SK-MEL-5 (cell line): Measurements from ENCODE around the gene AHDC1. TPM values are rescaled to one million over a fixed set of nuclear protein-coding genes. Genes with fewer than 3 reads are reported as not detected.
A peak's percentile ranks its signal among the peaks of the same experiment; 100 is the strongest.
"Not testable (repeated sequence)": the region's sequence is repeated elsewhere in the genome, so short reads cannot be mapped to it uniquely, and the experiment has no call there.

ENCODE experiments used
- DNase-seq: peaks from one replicate; pipeline ENCODE4 v3.0.0-alpha.2; 2016; ENCODE audit warnings: low read depth, low spot score
- in situ Hi-C: cut with HindIII; loops from 2 replicates; pipeline ENCODE4 v1.10.0; 2016; ENCODE audit warnings: low sequenced_read_pairs, high pct_unique_total_duplicates, low pct_unique_long_range_greater_than_20kb
- total RNA-seq: library from RNA; depleted of rRNA; stranded (reverse); fragments of >200 nt; shearing (Covaris generic); gene quantifications from 2 replicates; pipeline ENCODE4 v1.2.3, GENCODE V29; 2014

Gene AHDC1
- total RNA-seq, 1 experiment from 2014 or later, result 4.4 TPM

GRCh38 chr1:27504588-27505419 lies 99.1 kb downstream of the AHDC1 start:
- DNase-seq, result no peak
- in situ Hi-C loops, result no loop called here

GRCh38 chr1:27503844-27504587 lies 99.9 kb downstream of the AHDC1 start:
- in situ Hi-C loops, result no loop called here
- no peak for DNase-seq

- in situ Hi-C loops, result no loop called here
- DNase-seq, result no peak
Measured at GRCh38 chr1:27503033-27503432, 100.9 kb downstream of the AHDC1 start.

DNA sequence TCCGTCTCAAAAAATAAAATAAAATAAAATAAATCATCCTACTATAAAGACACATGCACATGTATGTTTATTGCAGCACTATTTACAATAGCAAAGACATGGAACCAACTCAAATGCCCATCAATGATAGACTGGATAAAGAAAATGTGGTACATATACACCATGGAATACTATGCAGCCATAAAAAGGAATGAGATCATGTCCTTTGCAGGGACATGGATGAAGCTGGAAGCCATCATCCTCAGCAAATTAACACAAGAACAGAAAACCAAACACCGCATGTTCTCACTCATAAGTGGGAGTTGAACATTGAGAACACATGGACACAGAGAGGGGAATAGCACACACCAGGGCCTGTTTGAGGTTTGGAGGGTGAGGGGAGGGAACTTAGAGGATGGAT lies 102.8 kb downstream of the AHDC1 start:
- in situ Hi-C loops, DNase-seq: not testable (repeated sequence)

DNA sequence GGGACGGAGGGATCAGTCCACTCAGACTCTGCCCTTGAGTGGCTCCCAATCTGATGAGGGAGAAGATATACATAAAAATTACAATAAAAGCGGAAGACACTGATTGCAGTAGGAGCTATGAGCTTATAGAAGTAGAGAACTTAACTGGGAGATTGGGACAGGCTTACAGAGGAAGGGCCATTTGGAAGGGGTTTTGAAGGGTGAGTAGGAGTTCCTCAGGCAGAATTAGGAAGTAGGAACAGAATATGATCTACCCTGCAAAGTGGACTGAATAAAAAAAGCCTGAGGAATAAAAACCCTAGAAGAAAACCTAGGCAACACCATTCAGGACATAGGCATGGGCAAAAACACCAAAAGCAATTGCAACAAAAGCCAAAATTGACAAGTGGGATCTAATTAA lies 104.8 kb downstream of the AHDC1 start:
- in situ Hi-C loops, result no loop called here
- no peak for DNase-seq

DNA sequence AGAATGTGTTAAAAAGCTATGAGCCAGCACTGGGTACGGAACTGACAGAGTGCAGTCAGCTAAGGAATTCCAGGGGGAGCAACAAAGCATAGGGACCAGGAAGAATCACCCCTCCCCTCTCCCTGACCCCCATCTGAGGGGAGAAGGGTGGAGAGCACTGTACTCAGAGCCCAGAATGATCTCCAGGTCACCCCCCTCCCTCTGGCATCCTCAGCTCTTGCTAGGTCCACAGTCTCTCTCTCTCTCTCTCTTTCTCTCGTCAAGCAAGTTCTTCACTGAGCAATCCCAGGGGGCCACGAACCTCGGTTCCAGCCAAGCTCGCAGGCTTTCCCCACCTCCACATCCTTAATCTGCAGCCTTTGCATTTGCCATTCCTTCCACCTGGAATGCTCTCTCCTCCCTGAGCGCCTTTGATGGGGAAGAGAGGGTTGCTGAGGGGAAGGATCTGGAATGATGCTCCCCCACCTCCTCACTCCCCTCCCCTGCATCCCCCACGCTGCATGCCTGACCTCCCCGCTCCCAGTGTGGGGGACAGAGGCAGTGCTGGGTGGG lies 107.3 kb downstream of the AHDC1 start:
- DNase-seq, result no peak
- in situ Hi-C loops, result no loop called here

- in situ Hi-C loops, result no loop called here
Measured at GRCh38 chr1:27492796-27493195, 111.1 kb downstream of the AHDC1 start.

GRCh38 chr1:27491748-27492700 lies 111.9 kb downstream of the AHDC1 start:
- DNase-seq, result peak; percentile 28
- in situ Hi-C loops, result no loop called here

More at GRCh38 chr1:27492796-27493195, 111.1 kb downstream of the AHDC1 start:
- DNase-seq, result no peak

DNA sequence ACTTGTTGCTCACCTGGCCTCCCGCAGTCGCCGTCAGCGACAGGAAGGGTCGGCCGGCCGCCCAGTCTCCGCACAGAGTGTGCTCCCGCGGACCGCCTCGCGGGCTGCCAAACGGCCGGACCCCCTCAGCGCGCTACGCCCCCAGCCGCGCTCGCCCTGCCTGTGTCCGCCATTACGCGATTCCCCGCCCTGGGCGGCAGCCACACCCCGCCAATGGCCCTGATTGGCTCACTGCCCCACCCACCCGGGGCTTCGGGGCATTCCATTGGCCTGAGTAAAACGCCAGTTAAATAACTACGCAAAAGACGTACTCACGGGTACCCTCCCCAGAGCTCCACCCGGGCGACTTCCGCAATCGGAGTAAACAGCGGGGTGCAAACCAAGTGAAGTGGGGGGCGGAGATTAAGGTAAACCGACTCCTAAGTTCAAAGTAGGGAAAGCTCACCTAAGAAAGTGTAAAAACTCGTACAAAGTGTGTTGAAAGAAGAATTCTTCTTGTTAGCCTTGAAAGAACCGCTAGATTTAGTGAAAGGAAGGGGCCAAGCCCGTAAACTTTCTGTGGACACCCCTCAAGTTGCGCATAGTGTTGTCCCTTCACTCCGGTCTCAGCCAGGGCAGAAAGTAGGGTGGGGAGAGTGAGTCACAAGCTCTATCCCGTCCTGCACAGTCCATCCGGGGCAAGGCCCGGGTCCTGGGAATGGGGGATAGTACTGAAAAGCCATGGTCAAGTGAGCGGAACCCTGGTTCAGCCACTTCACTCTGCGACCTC lies 113.8 kb downstream of the AHDC1 start, which contains the start of gene WASF2:
Gene WASF2, minus strand, starts transcription at position 195 of the 769 bp plus-strand sequence. CDS start 61,277 bp downstream, outside the sequence.
- DNase-seq, result peak; percentile 95
- in situ Hi-C loops, result no loop called here

- DNase-seq, result no peak
- in situ Hi-C loops, result no loop called here
Measured at GRCh38 chr1:27489501-27489972, 114.4 kb downstream of the AHDC1 start.

DNA sequence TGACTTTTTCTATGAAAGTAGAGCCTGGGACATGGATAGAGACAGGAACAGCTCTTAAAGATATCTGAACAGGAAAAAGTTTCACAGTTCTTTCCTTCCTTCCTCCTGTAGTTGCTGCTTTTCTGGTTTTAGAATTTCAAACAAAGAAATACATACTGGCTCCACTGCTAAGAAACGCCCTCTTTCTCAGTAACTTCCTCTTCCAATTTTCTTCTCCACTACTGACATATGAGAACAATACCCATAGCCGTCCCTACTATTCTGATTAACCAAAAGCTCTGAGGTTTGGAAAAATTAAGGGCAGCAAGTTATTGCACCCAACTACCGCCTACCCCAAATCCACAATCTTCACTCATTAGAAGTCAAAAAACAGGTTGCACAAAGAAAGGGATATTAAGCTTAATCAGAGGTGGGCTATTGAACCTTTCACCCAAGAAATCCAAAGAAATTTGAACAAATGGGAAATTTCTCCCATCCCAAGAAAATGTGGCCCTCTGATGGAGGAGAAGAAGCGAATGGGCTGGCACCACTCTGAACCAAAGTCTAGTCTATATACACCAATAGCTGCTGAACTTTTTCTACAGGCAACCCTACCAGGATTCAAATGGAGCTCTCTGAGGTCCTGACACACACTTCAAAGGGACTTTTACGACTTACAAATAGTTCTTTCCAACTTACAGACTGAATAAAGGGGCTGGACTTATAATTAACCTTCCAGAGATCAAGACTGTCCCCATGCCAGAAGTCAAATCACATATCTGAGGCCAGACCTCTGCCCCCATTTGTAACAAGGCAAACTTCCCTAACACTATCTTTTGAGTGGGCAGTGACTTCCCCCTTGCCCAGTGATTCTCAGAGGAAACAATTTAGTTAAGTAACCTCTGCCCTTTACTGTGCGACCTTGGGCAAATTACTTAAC lies 115.7 kb downstream of the AHDC1 start:
- in situ Hi-C loops, result no loop called here
- peak; percentile 24 for DNase-seq

- in situ Hi-C loops, result no loop called here
- DNase-seq, result no peak
Measured at GRCh38 chr1:27485363-27485762, 118.6 kb downstream of the AHDC1 start.
